HepG2 (cell line): ENCODE data around the gene M1AP. TPM values are rescaled to one million over a fixed set of nuclear protein-coding genes. Genes with fewer than 3 reads are reported as not detected.

Source experiments
- ATF7-NPFF ChIP-seq: sonication (generic); formaldehyde crosslinking; IDR thresholded peaks from 2 replicates; pipeline ENCODE4 v1.8.1; 2023; ENCODE audit warnings: mild to moderate bottlenecking, low read depth, missing genetic modification reagents, moderate library complexity
- CHCHD3 ChIP-seq: sonication (generic); formaldehyde crosslinking; IDR thresholded peaks from 2 replicates; pipeline ENCODE4 v1.8.0; 2022; ENCODE audit warnings: mild to moderate bottlenecking, missing genetic modification reagents, moderate library complexity
- EHMT2 ChIP-seq: fragments of 200-600 bp; sonication (generic); IDR thresholded peaks from 2 replicates; pipeline ENCODE4 v1.7.0; 2017; ENCODE audit warnings: antibody characterized with exemption, low read depth, low read length, borderline replicate concordance
- FOXO1 ChIP-seq: sonication (generic); formaldehyde crosslinking; IDR thresholded peaks from 2 replicates; pipeline ENCODE4 v1.4.0; 2020; ENCODE audit warnings: missing genetic modification reagents
- HDAC6 ChIP-seq: fragments of 200-600 bp; sonication (generic); IDR thresholded peaks from 2 replicates; pipeline ENCODE4 v1.7.0; 2017; ENCODE audit warnings: mild to moderate bottlenecking, antibody characterized with exemption, low read length, low read depth
- IKZF4 ChIP-seq: sonication (generic); formaldehyde crosslinking; IDR thresholded peaks from 2 replicates; pipeline ENCODE4 v1.5.1; 2020; ENCODE audit warnings: borderline replicate concordance, mild to moderate bottlenecking, low read depth, missing genetic modification reagents; ENCODE audit errors: not compliant biosample characterization
- RELA ChIP-seq: sonication (generic); formaldehyde crosslinking; IDR thresholded peaks from 2 replicates; pipeline ENCODE4 v1.4.0; 2020; ENCODE audit warnings: missing genetic modification reagents
- RXRB ChIP-seq: IDR thresholded peaks from 2 replicates; pipeline ENCODE4 v1.6.1; 2016; ENCODE audit warnings: borderline replicate concordance, missing genetic modification reagents, missing compliant biosample characterization
- SIN3B ChIP-seq: fragments of 150-350 bp; IDR thresholded peaks from 2 replicates; pipeline ENCODE4 v1.6.1; 2014; ENCODE audit warnings: low read length
- TBX3 ChIP-seq: fragments of 450-650 bp; IDR thresholded peaks from 2 replicates; pipeline ENCODE4 v1.6.1; 2017; ENCODE audit warnings: antibody characterized with exemption, mild to moderate bottlenecking, inconsistent platforms, borderline replicate concordance
- TEAD3 ChIP-seq: optimal IDR thresholded peaks from 2 replicates; pipeline ENCODE3; 2016; ENCODE audit warnings: borderline replicate concordance
- ZNF160 ChIP-seq: sonication (generic); formaldehyde crosslinking; IDR thresholded peaks from 2 replicates; pipeline ENCODE4 v1.8.0; 2022; ENCODE audit warnings: mild to moderate bottlenecking, inconsistent platforms, missing genetic modification reagents
- ZNF558 ChIP-seq: sonication (generic); formaldehyde crosslinking; IDR thresholded peaks from 2 replicates; pipeline ENCODE4 v1.9.0; 2022; ENCODE audit warnings: mild to moderate bottlenecking, missing genetic modification reagents, borderline replicate concordance
- polyA plus RNA-seq, 8 experiments: library from polyadenylated mRNA; depleted of rRNA in 3 of 8; stranded (reverse) in 7 of 8; unstranded in 1 of 8; fragments of >200 nt; fragmentation: Illumina TruSeq in 4 of 8; extraction: Trizol in 4 of 8; gene quantifications; 2 replicates each; pipeline versions ENCODE4 v1.2.1 to v1.2.3, GENCODE V29; 2011 to 2016; ENCODE audit warnings: low read depth in 4 of 8, missing spikeins in 1 of 8, mixed read lengths in 1 of 8; ENCODE audit not compliant: insufficient read depth in 1 of 8
- total RNA-seq, 5 experiments: library from RNA; depleted of rRNA; stranded (reverse); fragments of >200 nt; fragmentation: Illumina TruSeq; extraction: Trizol; gene quantifications; 2 replicates each; pipeline ENCODE4 v1.2.3, GENCODE V29; 2016; ENCODE audit warnings: low read depth in 1 of 5
- TF ChIP-seq, protein P1 (sequence below): sonication (generic); formaldehyde crosslinking; IDR thresholded peaks from 2 replicates; pipeline ENCODE4 v1.4.0; 2020; ENCODE audit warnings: mild to moderate bottlenecking, missing genetic modification reagents
- TF ChIP-seq, protein P2 (sequence below): IDR thresholded peaks from 2 replicates; pipeline ENCODE4 v1.6.1; 2016; ENCODE audit warnings: control low read depth
- TF ChIP-seq, protein P3 (sequence below): sonication (generic); formaldehyde crosslinking; IDR thresholded peaks from 2 replicates; pipeline ENCODE4 v1.4.0; 2020; ENCODE audit warnings: mild to moderate bottlenecking, missing genetic modification reagents

The M1AP gene
- total and polyA plus RNA-seq, 2 of the 13 experiments (the other 11 are each of a cell fraction or from before 2014, with no cell fraction given): not detected

DNA sequence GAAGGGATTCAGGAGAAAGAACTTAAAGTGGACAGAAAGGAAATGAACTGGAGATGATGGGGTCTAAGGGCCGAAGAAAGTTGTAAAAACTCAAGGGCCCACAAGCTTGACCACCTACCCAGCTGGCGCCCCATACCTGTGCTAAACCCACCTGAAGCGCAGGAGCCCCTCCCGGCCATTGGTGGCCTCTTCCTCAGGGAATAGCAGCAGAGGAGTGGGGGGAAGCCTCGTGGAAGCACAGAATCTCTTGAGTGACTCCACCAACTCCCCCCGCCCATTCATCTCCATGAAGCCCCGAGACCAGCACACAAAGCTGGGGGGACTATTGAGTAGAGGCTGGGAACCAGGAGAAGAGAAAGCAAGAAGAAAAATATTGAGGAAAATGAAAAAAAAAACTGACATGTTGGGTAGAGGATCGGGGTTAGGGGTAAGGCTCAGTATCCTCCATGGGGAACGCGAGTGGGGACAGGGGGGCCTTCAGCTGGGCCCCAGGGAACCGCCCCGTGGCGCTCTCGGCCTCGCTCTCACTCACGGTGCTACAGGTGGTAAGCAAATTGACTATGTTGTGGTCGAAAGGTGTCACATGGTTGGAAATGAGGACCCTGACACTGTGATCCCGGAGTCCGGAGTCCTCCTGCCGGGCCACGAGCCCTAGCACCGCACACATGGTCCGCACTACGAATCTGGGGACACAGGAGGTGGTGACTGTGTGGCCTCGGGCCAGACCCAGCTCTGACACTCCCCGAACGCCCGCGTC is 119.4 kb downstream of the M1AP start (continued):
- TF ChIP-seq, protein P1, sequence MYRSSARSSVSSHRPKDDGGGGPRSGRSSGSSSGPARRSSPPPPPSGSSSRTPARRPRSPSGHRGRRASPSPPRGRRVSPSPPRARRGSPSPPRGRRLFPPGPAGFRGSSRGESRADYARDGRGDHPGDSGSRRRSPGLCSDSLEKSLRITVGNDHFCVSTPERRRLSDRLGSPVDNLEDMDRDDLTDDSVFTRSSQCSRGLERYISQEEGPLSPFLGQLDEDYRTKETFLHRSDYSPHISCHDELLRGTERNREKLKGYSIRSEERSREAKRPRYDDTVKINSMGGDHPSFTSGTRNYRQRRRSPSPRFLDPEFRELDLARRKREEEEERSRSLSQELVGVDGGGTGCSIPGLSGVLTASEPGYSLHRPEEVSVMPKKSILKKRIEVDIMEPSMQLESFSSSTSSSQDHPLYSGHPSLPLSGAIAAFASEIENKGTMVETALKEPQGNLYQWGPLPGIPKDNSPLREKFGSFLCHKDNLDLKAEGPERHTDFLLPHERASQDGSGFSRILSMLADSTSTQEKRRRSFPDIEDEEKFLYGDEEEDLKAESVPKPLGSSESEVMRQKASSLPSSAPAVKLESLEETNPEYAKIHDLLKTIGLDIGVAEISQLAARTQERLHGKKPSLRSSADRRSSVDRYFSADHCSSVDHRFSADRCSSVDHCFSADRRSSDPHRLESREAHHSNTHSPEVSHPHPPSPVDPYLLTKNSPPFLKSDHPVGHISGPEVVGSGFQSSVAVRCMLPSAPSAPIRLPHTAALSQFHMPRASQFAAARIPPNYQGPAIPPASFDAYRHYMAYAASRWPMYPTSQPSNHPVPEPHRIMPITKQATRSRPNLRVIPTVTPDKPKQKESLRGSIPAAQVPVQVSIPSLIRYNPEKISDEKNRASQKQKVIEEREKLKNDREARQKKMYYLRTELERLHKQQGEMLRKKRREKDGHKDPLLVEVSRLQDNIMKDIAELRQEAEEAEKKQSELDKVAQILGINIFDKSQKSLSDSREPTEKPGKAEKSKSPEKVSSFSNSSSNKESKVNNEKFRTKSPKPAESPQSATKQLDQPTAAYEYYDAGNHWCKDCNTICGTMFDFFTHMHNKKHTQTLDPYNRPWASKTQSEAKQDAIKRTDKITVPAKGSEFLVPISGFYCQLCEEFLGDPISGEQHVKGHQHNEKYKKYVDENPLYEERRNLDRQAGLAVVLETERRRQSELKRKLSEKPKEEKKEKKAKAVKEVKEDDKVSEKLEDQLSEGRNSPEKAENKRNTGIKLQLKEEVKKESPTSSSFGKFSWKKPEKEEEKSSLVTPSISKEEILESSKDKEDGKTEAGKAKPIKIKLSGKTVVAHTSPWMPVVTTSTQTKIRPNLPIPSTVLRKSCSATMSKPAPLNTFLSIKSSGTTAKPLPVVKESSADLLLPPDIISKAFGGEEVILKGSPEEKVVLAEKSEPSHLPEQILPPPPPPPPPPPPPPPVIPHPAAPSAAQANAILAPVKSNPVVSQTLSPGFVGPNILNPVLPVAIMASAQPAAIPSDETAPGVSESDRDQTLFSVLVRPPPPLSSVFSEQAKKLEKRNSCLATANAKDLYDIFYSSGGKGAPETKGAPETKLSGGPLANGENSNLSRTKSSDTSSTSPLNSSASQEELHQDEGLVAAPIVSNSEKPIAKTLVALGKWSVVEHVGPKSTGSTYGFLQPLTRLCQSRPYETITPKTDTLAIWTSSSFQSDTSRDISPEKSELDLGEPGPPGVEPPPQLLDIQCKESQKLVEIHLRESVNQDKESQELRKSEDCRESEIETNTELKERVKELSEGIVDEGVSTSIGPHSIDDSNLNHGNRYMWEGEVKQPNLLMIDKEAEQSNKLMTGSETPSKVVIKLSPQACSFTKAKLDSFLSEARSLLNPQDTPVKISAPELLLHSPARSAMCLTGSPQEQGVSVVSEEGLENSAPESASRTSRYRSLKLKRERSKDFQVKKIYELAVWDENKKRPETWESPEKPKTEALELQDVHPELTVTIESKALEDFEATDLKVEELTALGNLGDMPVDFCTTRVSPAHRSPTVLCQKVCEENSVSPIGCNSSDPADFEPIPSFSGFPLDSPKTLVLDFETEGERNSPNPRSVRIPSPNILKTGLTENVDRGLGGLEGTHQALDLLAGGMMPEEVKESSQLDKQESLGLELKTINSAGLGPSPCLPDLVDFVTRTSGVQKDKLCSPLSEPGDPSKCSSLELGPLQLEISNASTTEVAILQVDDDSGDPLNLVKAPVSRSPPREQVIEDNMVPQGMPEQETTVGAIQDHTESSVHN (CRISPR knock-in tag): no peak
- TF ChIP-seq ZNF558 (CRISPR knock-in tag): no peak
- TF ChIP-seq, protein P2, sequence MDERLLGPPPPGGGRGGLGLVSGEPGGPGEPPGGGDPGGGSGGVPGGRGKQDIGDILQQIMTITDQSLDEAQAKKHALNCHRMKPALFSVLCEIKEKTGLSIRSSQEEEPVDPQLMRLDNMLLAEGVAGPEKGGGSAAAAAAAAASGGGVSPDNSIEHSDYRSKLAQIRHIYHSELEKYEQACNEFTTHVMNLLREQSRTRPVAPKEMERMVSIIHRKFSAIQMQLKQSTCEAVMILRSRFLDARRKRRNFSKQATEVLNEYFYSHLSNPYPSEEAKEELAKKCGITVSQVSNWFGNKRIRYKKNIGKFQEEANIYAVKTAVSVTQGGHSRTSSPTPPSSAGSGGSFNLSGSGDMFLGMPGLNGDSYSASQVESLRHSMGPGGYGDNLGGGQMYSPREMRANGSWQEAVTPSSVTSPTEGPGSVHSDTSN (CRISPR knock-in tag): no peak
- no peak for TF ChIP-seq IKZF4 (CRISPR knock-in tag)
- TF ChIP-seq CHCHD3: no peak
- no peak for TF ChIP-seq RELA (CRISPR knock-in tag)
- no peak for TF ChIP-seq FOXO1 (CRISPR knock-in tag)
- no peak for TF ChIP-seq ZNF160 (CRISPR knock-in tag)
- TF ChIP-seq HDAC6: no peak
- TF ChIP-seq RXRB: no peak
- TF ChIP-seq EHMT2: no peak
- TF ChIP-seq TBX3: no peak; the same call in 1 of the 2 replicates
- no peak for TF ChIP-seq TEAD3 (CRISPR knock-in tag)
- TF ChIP-seq SIN3B: no peak
- TF ChIP-seq ATF7-NPFF: 0 out of 2 replicates have a peak, but pooled peaks have one; percentile 34
- TF ChIP-seq, protein P3, sequence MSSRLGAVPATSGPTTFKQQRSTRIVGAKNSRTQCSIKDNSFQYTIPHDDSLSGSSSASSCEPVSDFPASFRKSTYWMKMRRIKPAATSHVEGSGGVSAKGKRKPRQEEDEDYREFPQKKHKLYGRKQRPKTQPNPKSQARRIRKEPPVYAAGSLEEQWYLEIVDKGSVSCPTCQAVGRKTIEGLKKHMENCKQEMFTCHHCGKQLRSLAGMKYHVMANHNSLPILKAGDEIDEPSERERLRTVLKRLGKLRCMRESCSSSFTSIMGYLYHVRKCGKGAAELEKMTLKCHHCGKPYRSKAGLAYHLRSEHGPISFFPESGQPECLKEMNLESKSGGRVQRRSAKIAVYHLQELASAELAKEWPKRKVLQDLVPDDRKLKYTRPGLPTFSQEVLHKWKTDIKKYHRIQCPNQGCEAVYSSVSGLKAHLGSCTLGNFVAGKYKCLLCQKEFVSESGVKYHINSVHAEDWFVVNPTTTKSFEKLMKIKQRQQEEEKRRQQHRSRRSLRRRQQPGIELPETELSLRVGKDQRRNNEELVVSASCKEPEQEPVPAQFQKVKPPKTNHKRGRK: peak; percentile 14; the same call in 1 of the 2 replicates
